GM06990 (cell line): ENCODE results near the gene CKAP2.

Experiments used
- DNase-seq: peaks from one replicate; pipeline ENCODE4 v3.0.0-alpha.2; 2011; ENCODE audit not compliant: insufficient read length; ENCODE audit errors: extremely low read depth
- H3K27me3 ChIP-seq: replicated peaks from 2 replicates; pipeline ENCODE4 v1.6.0; 2011; ENCODE audit warnings: low read length; ENCODE audit not compliant: control insufficient read depth, insufficient read depth
- H3K36me3 ChIP-seq: 2 replicates; pipeline ENCODE4 v1.5.1; 2011; ENCODE audit warnings: low read length; ENCODE audit not compliant: control insufficient read depth, insufficient read depth
- H3K4me3 ChIP-seq: replicated peaks from 2 replicates; pipeline ENCODE4 v1.5.1; 2011; ENCODE audit warnings: low read depth, mild to moderate bottlenecking, control low read depth, low read length
- TF ChIP-seq, protein P1 (sequence below): IDR thresholded peaks from 2 replicates; pipeline ENCODE4 v1.5.1; 2011; ENCODE audit warnings: low read length, control low read depth, mild to moderate bottlenecking, inconsistent platforms; ENCODE audit not compliant: insufficient read depth, poor library complexity, severe bottlenecking

CKAP2 gene

DNA sequence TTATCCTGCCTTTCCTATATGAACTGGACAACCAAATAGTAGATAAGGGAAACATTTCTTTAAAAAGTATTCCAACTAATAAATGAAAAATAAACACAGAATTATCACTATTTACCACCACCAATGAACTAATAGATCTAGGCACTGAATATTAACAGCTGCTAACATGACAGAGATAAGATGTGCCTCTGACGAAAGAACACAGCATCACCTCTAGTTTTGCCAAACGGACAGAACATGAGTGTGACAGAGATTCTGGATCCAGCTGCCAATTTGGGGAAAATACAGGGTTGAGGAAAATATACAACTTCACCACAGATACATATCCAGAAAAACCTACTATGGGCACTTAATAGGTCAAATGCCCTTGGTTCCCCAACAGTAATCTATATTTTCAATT is 22.8 kb upstream of the CKAP2 start:
- no peaks in the 10 kb centered on the region for H3K27me3 ChIP-seq
- DNase-seq, result no peak
- no peak overlapping the region for H3K4me3 ChIP-seq
- peaks cover 2% of the 10 kb centered on the region for H3K36me3 ChIP-seq
- TF ChIP-seq, protein P1, sequence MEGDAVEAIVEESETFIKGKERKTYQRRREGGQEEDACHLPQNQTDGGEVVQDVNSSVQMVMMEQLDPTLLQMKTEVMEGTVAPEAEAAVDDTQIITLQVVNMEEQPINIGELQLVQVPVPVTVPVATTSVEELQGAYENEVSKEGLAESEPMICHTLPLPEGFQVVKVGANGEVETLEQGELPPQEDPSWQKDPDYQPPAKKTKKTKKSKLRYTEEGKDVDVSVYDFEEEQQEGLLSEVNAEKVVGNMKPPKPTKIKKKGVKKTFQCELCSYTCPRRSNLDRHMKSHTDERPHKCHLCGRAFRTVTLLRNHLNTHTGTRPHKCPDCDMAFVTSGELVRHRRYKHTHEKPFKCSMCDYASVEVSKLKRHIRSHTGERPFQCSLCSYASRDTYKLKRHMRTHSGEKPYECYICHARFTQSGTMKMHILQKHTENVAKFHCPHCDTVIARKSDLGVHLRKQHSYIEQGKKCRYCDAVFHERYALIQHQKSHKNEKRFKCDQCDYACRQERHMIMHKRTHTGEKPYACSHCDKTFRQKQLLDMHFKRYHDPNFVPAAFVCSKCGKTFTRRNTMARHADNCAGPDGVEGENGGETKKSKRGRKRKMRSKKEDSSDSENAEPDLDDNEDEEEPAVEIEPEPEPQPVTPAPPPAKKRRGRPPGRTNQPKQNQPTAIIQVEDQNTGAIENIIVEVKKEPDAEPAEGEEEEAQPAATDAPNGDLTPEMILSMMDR, result no peak

DNA sequence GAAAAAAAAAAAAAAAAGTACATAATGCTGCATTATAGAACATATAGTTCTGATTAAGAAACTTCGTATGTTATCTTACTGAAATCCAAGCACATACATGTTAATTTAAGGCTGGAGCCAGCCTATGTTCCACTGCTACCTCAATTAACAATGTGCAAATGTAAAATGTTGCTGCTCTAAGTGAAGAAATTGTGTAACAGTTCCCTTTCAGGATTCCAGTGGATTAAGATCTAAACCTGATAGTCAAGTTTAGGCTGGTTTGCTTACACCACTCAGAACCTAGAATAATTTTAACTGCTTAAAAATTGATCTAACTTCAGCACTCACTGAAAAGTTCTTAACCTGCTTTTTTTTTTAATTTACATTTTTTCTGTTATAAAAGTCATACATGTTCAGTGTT is 9.0 kb upstream of the CKAP2 start:
- no peak for DNase-seq
- Histone ChIP-seq H3K4me3 (no peak overlapping the region), H3K36me3 (no peaks in the 10 kb centered on the region; the same call in 1 of the 2 replicates), H3K27me3 (no peaks in the 10 kb centered on the region)
- TF ChIP-seq, protein P1, result no peak

DNA sequence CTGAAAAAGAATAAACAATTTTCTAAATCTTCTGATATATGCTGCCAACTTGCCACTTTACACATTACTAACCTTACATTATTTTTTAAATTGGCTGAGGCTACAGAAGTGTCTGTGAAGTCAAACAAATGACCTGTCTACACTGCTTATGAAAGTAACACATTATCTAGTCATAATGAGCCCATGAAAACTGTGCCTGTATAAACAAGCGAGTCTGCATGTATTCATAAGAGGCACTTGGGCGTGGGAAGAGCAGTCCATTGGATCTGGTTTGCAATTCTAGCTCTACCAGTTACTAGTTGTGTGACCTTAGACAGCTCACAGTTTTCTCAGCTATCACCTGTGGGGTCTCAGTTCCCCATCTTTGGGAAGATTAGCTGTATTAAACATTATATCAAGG is 7.9 kb upstream of the CKAP2 start:
- DNase-seq, result no peak
- no peaks in the 10 kb centered on the region for H3K27me3 ChIP-seq
- no peaks in the 10 kb centered on the region; the same call in 1 of the 2 replicates for H3K36me3 ChIP-seq
- no peak overlapping the region for H3K4me3 ChIP-seq
- TF ChIP-seq, protein P1, result no peak

DNA sequence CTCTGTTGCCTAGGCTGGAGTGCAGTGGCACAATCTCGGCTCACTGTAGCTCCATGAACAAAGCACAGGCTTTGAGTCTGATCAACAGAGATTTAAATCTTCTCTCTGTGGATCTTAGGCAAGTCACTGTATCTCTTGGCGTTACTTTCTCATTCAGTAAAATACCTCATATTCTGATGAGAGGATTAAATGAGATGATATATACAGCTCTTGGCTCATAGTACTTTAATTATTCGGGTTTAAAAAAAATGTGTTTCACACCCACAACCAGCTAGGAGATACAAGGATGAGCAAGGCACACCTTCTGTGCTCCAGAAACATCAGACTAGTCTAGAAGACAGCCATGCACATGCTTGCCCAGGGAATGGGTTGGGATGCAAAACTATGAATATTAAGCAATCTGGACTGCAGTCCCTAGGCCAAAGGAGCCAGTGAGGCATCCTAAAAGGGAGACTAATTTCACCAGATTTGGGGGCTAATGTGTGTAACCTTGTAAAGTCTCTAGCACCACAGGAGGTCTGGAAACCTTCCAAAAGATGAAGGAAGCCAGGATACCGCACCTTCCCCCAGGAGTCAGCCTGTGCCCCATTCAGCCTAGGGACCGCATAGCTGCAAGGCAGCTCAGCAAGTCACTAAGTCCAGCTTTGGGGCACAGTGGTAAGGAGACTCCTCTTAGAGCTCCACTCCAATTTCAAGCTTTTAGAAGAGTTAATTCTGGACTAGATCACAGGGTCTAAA is 7.3 kb upstream of the CKAP2 start:
- Histone ChIP-seq H3K36me3 (no peaks in the 10 kb centered on the region), H3K27me3 (no peaks in the 10 kb centered on the region), H3K4me3 (no peak overlapping the region)
- no peak for DNase-seq
- TF ChIP-seq, protein P1, result no peak

DNA sequence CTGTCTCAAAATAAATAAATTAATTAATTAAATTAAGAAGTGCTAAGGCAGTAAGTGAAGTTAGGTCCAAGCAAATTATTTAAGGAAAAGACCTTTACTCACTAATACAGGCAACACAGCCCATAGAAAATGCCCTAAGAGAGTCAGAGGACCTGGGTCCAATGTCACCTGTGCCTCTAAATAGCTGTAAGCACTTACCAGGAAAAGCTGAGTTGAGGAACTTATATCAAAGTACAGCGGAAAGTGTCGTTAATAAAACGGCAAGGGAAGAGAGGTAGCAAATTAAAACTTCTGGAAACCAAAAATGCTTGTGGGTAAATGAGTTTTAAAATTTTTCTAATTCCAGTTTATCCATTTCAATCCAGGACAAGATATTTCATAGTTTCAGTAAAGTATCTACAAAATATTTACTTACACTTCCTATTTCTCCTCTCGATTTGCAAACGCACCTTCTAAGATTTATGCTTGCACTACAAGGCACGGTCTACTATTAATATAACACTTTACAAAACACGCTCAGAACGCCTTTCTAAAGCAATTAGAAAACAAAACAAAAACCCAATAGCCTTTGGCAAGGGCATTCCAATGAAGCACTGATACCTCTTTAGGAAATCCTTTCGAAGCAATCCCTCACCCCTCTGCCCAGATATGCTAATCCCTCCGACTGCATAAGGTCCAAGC is 5.8 kb upstream of the CKAP2 start:
- Histone ChIP-seq H3K4me3 (peak overlapping the region; percentile 84), H3K36me3 (no peaks in the 10 kb centered on the region), H3K27me3 (no peaks in the 10 kb centered on the region)
- TF ChIP-seq, protein P1, result no peak
- DNase-seq, result no peak
